Transverse colon (tissue), 4 donors: Measurements from ENCODE around the gene NLGN1.

Experiments used
- CTCF ChIP-seq, 5 experiments: fragments of 200-600 bp in 3 of 5; fragments of 450-650 bp in 2 of 5; sonication (generic) in 3 of 5; IDR thresholded peaks; 1 replicate in 2 of 5; 2 replicates in 3 of 5; pipeline ENCODE4 v1.5.1; 2016 to 2017; ENCODE audit warnings: antibody characterized with exemption in 5 of 5, inconsistent platforms in 3 of 5, mild to moderate bottlenecking in 2 of 5, moderate library complexity in 1 of 5
- EP300 ChIP-seq: sonication (generic); formaldehyde crosslinking; IDR thresholded peaks from one replicate; pipeline ENCODE4 v1.6.1; 2017; ENCODE audit warnings: antibody characterized with exemption, low read depth
- POLR2A ChIP-seq: fragments of 450-650 bp; IDR thresholded peaks from one replicate; pipeline ENCODE4 v1.6.1; 2016; ENCODE audit warnings: antibody characterized with exemption, mild to moderate bottlenecking, moderate library complexity
- POLR2AphosphoS5 ChIP-seq, 3 donors: sonication (generic); formaldehyde crosslinking; IDR thresholded peaks; one replicate each; pipeline ENCODE4 v1.6.1; 2016; ENCODE audit warnings: antibody characterized with exemption in 3 of 3

- TF ChIP-seq POLR2A (no peak), CTCF (IDR thresholded peaks at IDR 0.05) (no peak), EP300 (no peak), POLR2AphosphoS5 (IDR thresholded peaks at IDR 0.05) (no peak)
These were observed 877.8 kb downstream of the NLGN1 start for GRCh38 chr3:174275336-174275735.
